ENCODE results near the gene DLG4.
A peak's percentile ranks its signal among the peaks of the same experiment; 100 is the strongest.
"Not testable (repeated sequence)": the region's sequence is repeated elsewhere in the genome, so short reads cannot be mapped to it uniquely, and the experiment has no call there.

The DLG4 gene

DNA sequence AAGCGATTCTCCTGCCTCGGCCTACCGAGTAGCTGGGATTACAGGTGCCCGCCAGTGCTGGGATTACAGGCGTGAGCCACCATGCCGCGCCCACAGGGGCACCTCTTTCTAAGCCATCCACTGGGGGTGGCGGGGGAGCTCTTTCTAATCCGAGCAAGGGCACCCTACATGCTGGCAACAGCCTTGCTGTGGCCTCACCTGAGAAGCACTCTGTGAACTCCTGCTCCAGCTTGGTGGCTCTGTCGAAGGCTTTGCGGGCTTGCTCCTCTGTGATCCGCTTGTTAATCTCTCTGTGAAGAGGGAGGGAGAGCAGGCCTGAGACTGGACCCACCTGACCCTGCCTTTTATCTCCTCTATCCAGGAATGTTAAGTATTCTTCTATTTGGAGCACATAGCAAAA lies 28.6 kb downstream of the DLG4 start:
- DNase-seq (ENCODE audit: low read depth in 2 of 2): no peak
- TF ChIP-seq, protein P1, sequence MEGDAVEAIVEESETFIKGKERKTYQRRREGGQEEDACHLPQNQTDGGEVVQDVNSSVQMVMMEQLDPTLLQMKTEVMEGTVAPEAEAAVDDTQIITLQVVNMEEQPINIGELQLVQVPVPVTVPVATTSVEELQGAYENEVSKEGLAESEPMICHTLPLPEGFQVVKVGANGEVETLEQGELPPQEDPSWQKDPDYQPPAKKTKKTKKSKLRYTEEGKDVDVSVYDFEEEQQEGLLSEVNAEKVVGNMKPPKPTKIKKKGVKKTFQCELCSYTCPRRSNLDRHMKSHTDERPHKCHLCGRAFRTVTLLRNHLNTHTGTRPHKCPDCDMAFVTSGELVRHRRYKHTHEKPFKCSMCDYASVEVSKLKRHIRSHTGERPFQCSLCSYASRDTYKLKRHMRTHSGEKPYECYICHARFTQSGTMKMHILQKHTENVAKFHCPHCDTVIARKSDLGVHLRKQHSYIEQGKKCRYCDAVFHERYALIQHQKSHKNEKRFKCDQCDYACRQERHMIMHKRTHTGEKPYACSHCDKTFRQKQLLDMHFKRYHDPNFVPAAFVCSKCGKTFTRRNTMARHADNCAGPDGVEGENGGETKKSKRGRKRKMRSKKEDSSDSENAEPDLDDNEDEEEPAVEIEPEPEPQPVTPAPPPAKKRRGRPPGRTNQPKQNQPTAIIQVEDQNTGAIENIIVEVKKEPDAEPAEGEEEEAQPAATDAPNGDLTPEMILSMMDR (IDR thresholded peaks at IDR 0.05; ENCODE audit: low read depth, low read length): no peak
- H3K4me3 ChIP-seq (replicated peaks in 1 of 2; ENCODE audit: low read depth in 2 of 2, low read length in 2 of 2): no peak overlapping the region

DNA sequence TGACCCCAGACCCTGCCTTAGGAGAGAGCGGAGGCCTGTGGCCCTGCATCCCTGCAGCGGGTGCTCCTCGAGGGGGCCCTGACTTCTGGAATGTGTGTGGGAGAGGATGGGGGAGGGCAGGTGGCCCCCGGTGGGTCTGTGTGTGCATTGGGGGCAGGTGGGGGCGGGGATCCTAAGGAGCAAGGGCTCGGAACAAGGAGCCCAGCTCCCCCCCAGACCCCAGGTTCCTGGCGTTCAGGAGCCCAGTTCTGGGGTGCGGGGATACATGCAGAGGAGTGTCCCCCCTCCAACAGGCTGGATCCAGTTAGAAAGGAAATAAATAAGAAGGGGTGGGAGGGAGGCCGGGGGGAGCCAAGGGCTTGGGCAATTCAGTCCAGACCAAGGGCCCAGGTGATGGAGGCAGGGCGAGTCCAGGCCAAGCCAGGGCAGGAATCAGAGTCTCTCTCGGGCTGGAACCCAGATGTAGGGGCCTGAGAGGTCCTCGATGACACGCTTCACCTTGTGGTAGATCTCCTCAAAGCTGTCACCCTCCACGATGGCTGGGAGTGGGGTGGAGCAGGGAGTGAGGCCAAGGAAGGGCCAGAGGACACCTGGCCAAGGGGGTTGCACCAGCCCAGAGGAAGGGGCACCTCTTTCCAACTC lies 29.2 kb downstream of the DLG4 start:
- H3K4me3 ChIP-seq (replicated peaks in 1 of 2; ENCODE audit: low read depth in 2 of 2, low read length in 2 of 2): no peak overlapping the region
- DNase-seq (ENCODE audit: low read depth in 2 of 2): no peak
- TF ChIP-seq, protein P1 (IDR thresholded peaks at IDR 0.05; ENCODE audit: low read depth, low read length): no peak

GRCh38 chr17:7186241-7186640 lies 33.4 kb downstream of the DLG4 start:
- TF ChIP-seq, protein P1 (IDR thresholded peaks at IDR 0.05; ENCODE audit: low read depth, low read length): peak; percentile 32
- no peak overlapping the region for H3K4me3 ChIP-seq (replicated peaks in 1 of 2; ENCODE audit: low read depth in 2 of 2, low read length in 2 of 2)
- DNase-seq (ENCODE audit: low read depth in 2 of 2): no peak

DNA sequence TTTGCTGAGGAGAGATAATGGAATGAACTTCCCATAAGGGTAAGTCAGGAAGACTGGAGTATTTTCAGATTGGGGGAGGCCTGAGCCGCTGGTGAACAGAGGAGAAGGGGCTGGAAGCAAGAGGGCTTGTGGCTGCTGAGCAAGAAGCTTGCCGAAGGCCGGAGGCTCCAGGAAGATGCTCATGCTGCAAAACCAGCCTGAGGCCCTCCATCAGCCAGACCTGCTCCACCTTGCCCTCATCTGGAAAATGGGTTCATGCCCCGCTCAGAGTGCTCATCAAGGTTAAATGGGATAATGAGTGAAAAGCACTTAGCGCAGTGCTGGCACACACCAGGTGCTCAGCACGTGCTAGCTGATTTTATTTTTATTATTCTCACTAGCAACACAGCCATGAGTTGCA lies 35.0 kb downstream of the DLG4 start:
- TF ChIP-seq, protein P1 (IDR thresholded peaks at IDR 0.05; ENCODE audit: low read depth, low read length): no peak
- DNase-seq (ENCODE audit: low read depth in 2 of 2): no peak
- H3K4me3 ChIP-seq (replicated peaks in 1 of 2; ENCODE audit: low read depth in 2 of 2, low read length in 2 of 2): no peak overlapping the region

GRCh38 chr17:7184091-7184488 lies 35.5 kb downstream of the DLG4 start:
- H3K4me3 ChIP-seq (replicated peaks in 1 of 2; ENCODE audit: low read depth in 2 of 2, low read length in 2 of 2): no peak overlapping the region
- no peak for DNase-seq (ENCODE audit: low read depth in 2 of 2)
- TF ChIP-seq, protein P1 (IDR thresholded peaks at IDR 0.05; ENCODE audit: low read depth, low read length): no peak

DNA sequence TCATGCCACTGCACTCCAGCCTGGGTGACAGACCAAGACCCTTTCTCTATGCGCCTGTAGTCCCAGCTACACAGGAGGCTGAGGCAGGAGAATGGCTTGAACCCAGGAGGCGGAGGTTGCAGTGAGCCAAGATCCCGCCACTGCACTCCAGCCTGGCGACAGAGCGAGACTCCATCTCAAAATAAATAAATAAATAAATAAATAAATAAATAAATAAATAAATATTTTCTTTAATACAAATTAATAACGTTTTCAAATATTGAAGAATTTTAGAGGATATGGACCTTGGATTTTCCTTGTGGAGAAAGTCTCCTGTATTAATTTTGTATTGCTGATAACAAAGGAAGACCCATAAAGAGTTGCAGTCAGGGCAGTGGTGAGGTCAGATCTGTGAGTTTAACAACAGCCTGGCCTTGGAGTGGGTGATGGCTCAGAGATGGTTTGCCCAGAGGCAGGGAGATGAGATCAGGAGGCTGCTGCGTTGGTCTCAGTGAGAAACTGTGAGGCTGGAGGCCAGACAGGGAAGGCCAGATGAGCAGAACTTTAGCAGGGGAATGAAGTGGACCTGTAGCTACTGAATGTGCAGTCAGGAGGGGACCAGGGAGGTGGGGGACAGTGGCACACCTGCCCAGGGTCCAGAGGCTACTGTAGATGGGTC lies 36.1 kb downstream of the DLG4 start:
- no peak for DNase-seq (ENCODE audit: low read depth in 2 of 2)
- TF ChIP-seq, protein P1 (IDR thresholded peaks at IDR 0.05; ENCODE audit: low read depth, low read length): no peak

GRCh38 chr17:7182101-7182500 lies 37.5 kb downstream of the DLG4 start:
- not testable (repeated sequence) for DNase-seq (ENCODE audit: low read depth in 2 of 2); H3K4me3 ChIP-seq (replicated peaks in 1 of 2; ENCODE audit: low read depth in 2 of 2, low read length in 2 of 2)

More for the DNA sequence above, 36.1 kb downstream of the DLG4 start:
- no peak overlapping the region for H3K4me3 ChIP-seq (replicated peaks in 1 of 2; ENCODE audit: low read depth in 2 of 2, low read length in 2 of 2)
